HepG2 (cell line): ENCODE results near the gene FAM72C.
"Not testable (repeated sequence)": the region's sequence is repeated elsewhere in the genome, so short reads cannot be mapped to it uniquely, and the experiment has no call there.

Source experiments
- ATAD3A ChIP-seq: sonication (generic); formaldehyde crosslinking; IDR thresholded peaks from 2 replicates; pipeline ENCODE4 v1.4.0; 2020; ENCODE audit warnings: missing genetic modification reagents
- POGZ ChIP-seq: sonication (generic); formaldehyde crosslinking; IDR thresholded peaks from 2 replicates; pipeline ENCODE4 v1.4.0; 2020; ENCODE audit warnings: mild to moderate bottlenecking, missing genetic modification reagents
- TBP ChIP-seq: sonication (generic); formaldehyde crosslinking; IDR thresholded peaks from 2 replicates; pipeline ENCODE4 v1.5.0; 2020; ENCODE audit warnings: missing genetic modification reagents

GRCh38 chr1:143987868-143988267 lies 16.1 kb upstream of the FAM72C start:
- not testable (repeated sequence) for TF ChIP-seq ATAD3A, POGZ, TBP (CRISPR knock-in tag)
